Colonic mucosa (tissue), 4 donors: ENCODE data around the gene ADSS1. TPM values are rescaled to one million over a fixed set of nuclear protein-coding genes. Genes with fewer than 3 reads are reported as not detected.

Experiments
- DNase-seq: peaks from one replicate; pipeline ENCODE4 v3.0.0-alpha.2; 2020
- H3K27ac ChIP-seq: fragments of 200-600 bp; one replicate; pipeline ENCODE4 v1.8.0; 2021
- H3K27me3 ChIP-seq: fragments of 200-600 bp; one replicate; pipeline ENCODE4 v1.8.0; 2021
- H3K36me3 ChIP-seq: fragments of 200-600 bp; one replicate; pipeline ENCODE4 v1.8.0; 2021
- H3K4me1 ChIP-seq: fragments of 200-600 bp; one replicate; pipeline ENCODE4 v1.8.0; 2021; ENCODE audit warnings: mild to moderate bottlenecking
- H3K4me3 ChIP-seq: fragments of 200-600 bp; one replicate; pipeline ENCODE4 v1.8.0; 2021
- H3K9ac ChIP-seq, 2 donors: one replicate each; pipeline ENCODE4 v1.7.0; 2013; ENCODE audit warnings: control low read depth in 2 of 2, low read depth in 2 of 2, low read length in 2 of 2
- H3K9me3 ChIP-seq: fragments of 200-600 bp; one replicate; pipeline ENCODE4 v1.8.0; 2021
- CTCF ChIP-seq: fragments of 200-600 bp; IDR thresholded peaks from one replicate; pipeline ENCODE4 v1.8.0; 2022; ENCODE audit warnings: antibody characterized with exemption, mild to moderate bottlenecking
- intact Hi-C: fragments of 100-400 bp; cut with DNase I; formaldehyde crosslinking; loops from one replicate; pipeline ENCODE4 v1.14.1; 2022
- total RNA-seq, 2 donors: library from RNA; stranded (reverse); fragmentation: NEBNext Ultra II Directional in 1 of 2; extraction: Animal tissue kit (Norgen Biotek cat#: 25700) in 1 of 2; gene quantifications; one replicate each; pipeline ENCODE4 v1.2.1, GENCODE V29; 2021
- donor health status: healthy.
- donor health status: DM: no; HTN: no; CAD: no.
- donor health status: DM: no; HTN: no; CAD: no.

The ADSS1 gene
- total RNA-seq, 2 donors from 2014 or later, result 3.5 to 4.0 TPM

DNA sequence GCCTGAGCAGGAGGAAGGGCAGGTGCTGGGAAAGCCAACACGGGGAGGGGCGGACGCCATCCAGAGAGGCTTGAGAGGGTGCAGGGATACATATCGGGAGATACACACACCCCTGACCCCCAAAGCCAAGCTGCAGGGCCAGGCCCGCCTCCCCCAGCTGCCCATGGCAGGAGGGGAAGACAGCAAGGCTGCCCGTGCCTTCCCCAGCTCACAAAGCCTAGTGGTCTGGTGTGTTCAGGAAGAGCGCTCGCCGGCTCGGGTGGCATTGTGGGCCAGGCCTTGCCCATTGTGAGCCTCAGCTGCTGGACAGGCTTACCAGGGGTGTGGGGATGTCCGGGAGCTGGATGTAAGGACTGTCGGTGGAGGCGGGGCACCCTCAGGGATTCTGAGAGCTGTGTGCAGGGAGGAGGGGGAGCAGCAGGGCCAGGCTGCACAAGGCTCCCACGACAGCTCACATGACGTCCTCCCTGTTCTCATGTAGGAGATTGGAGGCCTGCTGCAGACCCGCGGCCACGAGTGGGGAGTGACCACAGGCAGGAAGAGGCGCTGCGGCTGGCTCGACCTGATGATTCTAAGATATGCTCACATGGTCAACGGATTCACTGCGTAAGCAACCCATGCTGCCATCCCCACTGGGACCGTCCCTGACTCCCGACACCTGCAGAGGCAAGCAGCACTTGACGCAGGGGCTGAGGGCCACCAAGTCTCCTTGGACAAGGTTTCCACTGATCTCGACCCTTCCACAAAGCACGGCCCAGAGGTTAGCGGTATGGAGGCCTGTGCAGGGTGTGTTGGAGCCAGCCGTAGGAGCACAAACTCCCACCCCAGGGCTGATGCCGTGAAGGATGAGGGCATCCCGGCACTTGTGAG, 18.8 kb downstream of the ADSS1 start:
- Histone ChIP-seq H3K27ac (no peak overlapping the region), H3K4me1 (peaks cover 2% of the 10 kb centered on the region), H3K9ac (no peak overlapping the region), H3K4me3 (no peak overlapping the region), H3K27me3 (no peaks in the 10 kb centered on the region), H3K36me3 (no peaks in the 10 kb centered on the region), H3K9me3 (no peaks in the 10 kb centered on the region)
- no peak for DNase-seq
- intact Hi-C loops, result no loop called here
- no peak for TF ChIP-seq CTCF

GRCh38 chr14:104743461-104744380, 19.7 kb downstream of the ADSS1 start:
- Histone ChIP-seq H3K9me3 (no peaks in the 10 kb centered on the region), H3K27ac (no peak overlapping the region), H3K4me3 (no peak overlapping the region), H3K36me3 (no peaks in the 10 kb centered on the region), H3K4me1 (peaks cover 8% of the 10 kb centered on the region), H3K9ac (no peak overlapping the region), H3K27me3 (no peaks in the 10 kb centered on the region)
- intact Hi-C loops, result no loop called here
- DNase-seq, result no peak
- no peak for TF ChIP-seq CTCF

DNA sequence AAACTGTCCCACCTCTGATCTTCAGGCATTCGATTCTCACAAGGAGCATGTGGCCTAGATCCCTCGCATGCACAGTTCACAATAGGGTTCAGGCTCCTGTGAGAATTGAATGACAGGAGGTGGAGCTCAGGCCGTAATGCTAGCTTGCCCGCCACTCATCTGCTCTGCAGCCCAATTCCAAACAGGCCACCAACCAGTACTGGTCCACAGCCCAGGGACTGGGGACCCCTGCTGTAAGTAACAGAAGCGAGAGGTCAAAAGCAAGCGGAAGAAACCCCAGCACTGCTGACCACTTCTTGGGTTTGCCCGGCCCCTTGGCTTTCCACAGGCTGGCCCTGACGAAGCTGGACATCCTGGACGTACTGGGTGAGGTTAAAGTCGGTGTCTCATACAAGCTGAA, 20.5 kb downstream of the ADSS1 start:
- no peak for DNase-seq
- Histone ChIP-seq H3K4me1 (peaks cover 13% of the 10 kb centered on the region), H3K27ac (no peak overlapping the region), H3K9ac (no peak overlapping the region), H3K4me3 (no peak overlapping the region), H3K9me3 (no peaks in the 10 kb centered on the region), H3K36me3 (no peaks in the 10 kb centered on the region), H3K27me3 (no peaks in the 10 kb centered on the region)
- intact Hi-C loops, result no loop called here
- TF ChIP-seq CTCF, result no peak

DNA sequence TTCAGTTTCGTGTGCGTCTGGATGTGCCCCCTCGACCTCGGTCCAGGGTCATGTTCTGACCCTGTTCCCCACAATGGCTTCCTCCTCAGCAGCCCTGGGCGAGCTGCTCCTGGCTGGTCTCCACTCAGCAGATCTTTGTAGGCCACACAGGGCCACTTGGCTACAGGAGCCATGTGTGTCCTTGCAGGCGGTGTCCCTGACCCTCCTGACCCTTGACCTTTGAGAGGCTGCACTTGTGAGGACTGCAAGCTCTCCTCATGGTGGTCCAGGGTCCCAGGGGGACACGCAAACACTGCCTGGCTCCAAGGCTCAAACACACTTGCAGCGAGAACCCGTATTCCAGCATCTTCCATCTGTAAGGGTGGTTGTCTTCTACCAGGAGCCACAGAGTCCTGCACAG, 21.4 kb downstream of the ADSS1 start:
- H3K27ac ChIP-seq, result no peak overlapping the region

More for the DNA sequence above, 21.4 kb downstream of the ADSS1 start:
- no peaks in the 10 kb centered on the region for H3K9me3 ChIP-seq
- peaks cover 16% of the 10 kb centered on the region for H3K4me1 ChIP-seq
- H3K9ac ChIP-seq, result no peak overlapping the region
- H3K27me3 ChIP-seq, result no peaks in the 10 kb centered on the region
- H3K36me3 ChIP-seq, result no peaks in the 10 kb centered on the region
- H3K4me3 ChIP-seq, result no peak overlapping the region
- no peak for DNase-seq
- TF ChIP-seq CTCF, result no peak
- intact Hi-C loops, result no loop called here
